ENCODE data around the gene E2F8. TPM values are rescaled to one million over a fixed set of nuclear protein-coding genes. Genes with fewer than 3 reads are reported as not detected.

Gene E2F8
- total and polyA plus RNA-seq, 10 of the 15 experiments (the other 5 are each of a cell fraction or from before 2014, with no cell fraction given) = 8.8 to 28.1 (median 18.5) TPM

- TF ChIP-seq POLR2AphosphoS5 (IDR thresholded peaks at IDR 0.05; ENCODE audit: low read length) (no peak), IRF4 (IDR thresholded peaks at IDR 0.05; ENCODE audit: low read depth, low read length) (no peak), ETV6 (conservative IDR thresholded peaks at IDR 0.05 in 1 of 2, IDR thresholded peaks at IDR 0.05 in 1 of 2; ENCODE audit: borderline replicate concordance in 1 of 2, low read depth in 1 of 2) (no peak)
- TF ChIP-seq, protein P1, sequence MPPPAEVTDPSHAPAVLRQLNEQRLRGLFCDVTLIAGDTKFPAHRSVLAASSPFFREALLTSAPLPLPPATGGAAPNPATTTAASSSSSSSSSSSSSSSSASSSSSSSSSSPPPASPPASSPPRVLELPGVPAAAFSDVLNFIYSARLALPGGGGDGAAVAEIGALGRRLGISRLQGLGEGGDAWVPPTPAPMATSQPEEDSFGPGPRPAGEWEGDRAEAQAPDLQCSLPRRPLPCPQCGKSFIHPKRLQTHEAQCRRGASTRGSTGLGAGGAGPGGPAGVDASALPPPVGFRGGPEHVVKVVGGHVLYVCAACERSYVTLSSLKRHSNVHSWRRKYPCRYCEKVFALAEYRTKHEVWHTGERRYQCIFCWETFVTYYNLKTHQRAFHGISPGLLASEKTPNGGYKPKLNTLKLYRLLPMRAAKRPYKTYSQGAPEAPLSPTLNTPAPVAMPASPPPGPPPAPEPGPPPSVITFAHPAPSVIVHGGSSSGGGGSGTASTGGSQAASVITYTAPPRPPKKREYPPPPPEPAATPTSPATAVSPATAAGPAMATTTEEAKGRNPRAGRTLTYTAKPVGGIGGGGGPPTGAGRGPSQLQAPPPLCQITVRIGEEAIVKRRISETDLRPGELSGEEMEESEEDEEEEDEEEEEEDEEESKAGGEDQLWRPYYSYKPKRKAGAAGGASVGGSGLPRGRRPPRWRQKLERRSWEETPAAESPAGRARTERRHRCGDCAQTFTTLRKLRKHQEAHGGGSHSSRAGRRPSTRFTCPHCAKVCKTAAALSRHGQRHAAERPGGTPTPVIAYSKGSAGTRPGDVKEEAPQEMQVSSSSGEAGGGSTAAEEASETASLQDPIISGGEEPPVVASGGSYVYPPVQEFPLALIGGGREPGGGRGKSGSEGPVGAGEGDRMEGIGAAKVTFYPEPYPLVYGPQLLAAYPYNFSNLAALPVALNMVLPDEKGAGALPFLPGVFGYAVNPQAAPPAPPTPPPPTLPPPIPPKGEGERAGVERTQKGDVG (CRISPR knock-in tag; IDR thresholded peaks at IDR 0.05) = no peak
Observed at GRCh38 chr11:19199771-19200170, 41.0 kb downstream of the E2F8 start (continued).

GRCh38 chr11:19199048-19199447 lies 41.7 kb downstream of the E2F8 start:
- BruUV-seq (replicated peaks) = no TSS peak
- H3K9ac ChIP-seq (ENCODE audit: control insufficient read depth, insufficient read depth, low read length) = no peak overlapping the region
- no peaks in the 10 kb centered on the region for H3K79me2 ChIP-seq (ENCODE audit: control insufficient read depth, insufficient read depth, low read length)
- ChIA-PET RAD21 (ENCODE audit: unreplicated experiment) (no interaction called here), CTCF (interaction anchor here (0.9 to 3.0 kb wide), 4 partner anchors 11 to 128 kb away, joined by 3 to 11 read pairs (median 4); no protein-coding TSS in a partner anchor), POLR2A (interaction anchor here (2.1 kb wide), 1 partner anchor 83 kb away, joined by 4 read pairs; no protein-coding TSS in a partner anchor), SMC1A (ENCODE audit: uncharacterized antibody, unreplicated experiment) (interaction anchor here (1.0 to 1.8 kb wide), 4 partner anchors 16 to 61 kb away, joined by 3 to 6 read pairs (median 4); no protein-coding TSS in a partner anchor)
- H4K20me1 ChIP-seq (ENCODE audit: control insufficient read depth, insufficient read depth) = no peaks in the 10 kb centered on the region
- 60% methylated on average over 7 of the region's 7 CpGs for WGBS (ENCODE audit: insufficient coverage, insufficient replicate concordance, low lambda C conversion rate, missing lambda C conversion rate)
- no peak overlapping the region for H3K27ac ChIP-seq (ENCODE audit: control insufficient read depth, insufficient read depth)
- intact Hi-C loops (cut with micrococcal nuclease; ENCODE audit: unreplicated experiment) (no loop called here), in situ Hi-C loops (cut with MboI) (no loop called here)
- no peak overlapping the region for H3K4me3 ChIP-seq
- no peaks in the 10 kb centered on the region; the same call in 2 of the 3 replicates for H3K9me3 ChIP-seq (replicated peaks; ENCODE audit: control insufficient read depth, insufficient read depth, low read length)
- H3K27me3 ChIP-seq (replicated peaks in 1 of 2; ENCODE audit: control insufficient read depth in 2 of 2, insufficient read depth in 2 of 2, low read length in 1 of 2) = no peaks in the 10 kb centered on the region
- no peak overlapping the region for H2AFZ ChIP-seq (ENCODE audit: control insufficient read depth, low read depth, low read length)
- FAIRE-seq (no peak), DNase-seq (ENCODE audit: low read depth, low spot score) (no peak), ATAC-seq (no peak)
- no peak overlapping the region for H3K4me2 ChIP-seq (ENCODE audit: control insufficient read depth, insufficient read depth)
- H3K4me1 ChIP-seq (ENCODE audit: control insufficient read depth, insufficient read depth, low read length) = no peaks in the 10 kb centered on the region
- H3K36me3 ChIP-seq (ENCODE audit: control insufficient read depth in 2 of 2, insufficient read depth in 2 of 2, low read length in 1 of 2) = no peaks in the 10 kb centered on the region
- TF ChIP-seq JUND (IDR thresholded peaks at IDR 0.05; ENCODE audit: low read depth, low read length) = no peak
- TF ChIP-seq, protein P2, sequence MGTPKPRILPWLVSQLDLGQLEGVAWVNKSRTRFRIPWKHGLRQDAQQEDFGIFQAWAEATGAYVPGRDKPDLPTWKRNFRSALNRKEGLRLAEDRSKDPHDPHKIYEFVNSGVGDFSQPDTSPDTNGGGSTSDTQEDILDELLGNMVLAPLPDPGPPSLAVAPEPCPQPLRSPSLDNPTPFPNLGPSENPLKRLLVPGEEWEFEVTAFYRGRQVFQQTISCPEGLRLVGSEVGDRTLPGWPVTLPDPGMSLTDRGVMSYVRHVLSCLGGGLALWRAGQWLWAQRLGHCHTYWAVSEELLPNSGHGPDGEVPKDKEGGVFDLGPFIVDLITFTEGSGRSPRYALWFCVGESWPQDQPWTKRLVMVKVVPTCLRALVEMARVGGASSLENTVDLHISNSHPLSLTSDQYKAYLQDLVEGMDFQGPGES (IDR thresholded peaks at IDR 0.05) = no peak
- TF ChIP-seq, protein P3, sequence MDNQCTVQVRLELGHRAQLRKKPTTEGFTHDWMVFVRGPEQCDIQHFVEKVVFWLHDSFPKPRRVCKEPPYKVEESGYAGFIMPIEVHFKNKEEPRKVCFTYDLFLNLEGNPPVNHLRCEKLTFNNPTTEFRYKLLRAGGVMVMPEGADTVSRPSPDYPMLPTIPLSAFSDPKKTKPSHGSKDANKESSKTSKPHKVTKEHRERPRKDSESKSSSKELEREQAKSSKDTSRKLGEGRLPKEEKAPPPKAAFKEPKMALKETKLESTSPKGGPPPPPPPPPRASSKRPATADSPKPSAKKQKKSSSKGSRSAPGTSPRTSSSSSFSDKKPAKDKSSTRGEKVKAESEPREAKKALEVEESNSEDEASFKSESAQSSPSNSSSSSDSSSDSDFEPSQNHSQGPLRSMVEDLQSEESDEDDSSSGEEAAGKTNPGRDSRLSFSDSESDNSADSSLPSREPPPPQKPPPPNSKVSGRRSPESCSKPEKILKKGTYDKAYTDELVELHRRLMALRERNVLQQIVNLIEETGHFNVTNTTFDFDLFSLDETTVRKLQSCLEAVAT (IDR thresholded peaks at IDR 0.05) = no peak
- no peak for TF ChIP-seq ZBTB40 (IDR thresholded peaks at IDR 0.05; ENCODE audit: borderline replicate concordance)
- no peak for TF ChIP-seq POLR2A (IDR thresholded peaks at IDR 0.05; ENCODE audit: low read depth, low read length)
